ENCODE results near the gene GAP43. TPM values are rescaled to one million over a fixed set of nuclear protein-coding genes. Genes with fewer than 3 reads are reported as not detected.
"Not testable (repeated sequence)": the region's sequence is repeated elsewhere in the genome, so short reads cannot be mapped to it uniquely, and the experiment has no call there.

Gene GAP43
- polyA plus RNA-seq, 1 donor, result 0.68 TPM

DNA sequence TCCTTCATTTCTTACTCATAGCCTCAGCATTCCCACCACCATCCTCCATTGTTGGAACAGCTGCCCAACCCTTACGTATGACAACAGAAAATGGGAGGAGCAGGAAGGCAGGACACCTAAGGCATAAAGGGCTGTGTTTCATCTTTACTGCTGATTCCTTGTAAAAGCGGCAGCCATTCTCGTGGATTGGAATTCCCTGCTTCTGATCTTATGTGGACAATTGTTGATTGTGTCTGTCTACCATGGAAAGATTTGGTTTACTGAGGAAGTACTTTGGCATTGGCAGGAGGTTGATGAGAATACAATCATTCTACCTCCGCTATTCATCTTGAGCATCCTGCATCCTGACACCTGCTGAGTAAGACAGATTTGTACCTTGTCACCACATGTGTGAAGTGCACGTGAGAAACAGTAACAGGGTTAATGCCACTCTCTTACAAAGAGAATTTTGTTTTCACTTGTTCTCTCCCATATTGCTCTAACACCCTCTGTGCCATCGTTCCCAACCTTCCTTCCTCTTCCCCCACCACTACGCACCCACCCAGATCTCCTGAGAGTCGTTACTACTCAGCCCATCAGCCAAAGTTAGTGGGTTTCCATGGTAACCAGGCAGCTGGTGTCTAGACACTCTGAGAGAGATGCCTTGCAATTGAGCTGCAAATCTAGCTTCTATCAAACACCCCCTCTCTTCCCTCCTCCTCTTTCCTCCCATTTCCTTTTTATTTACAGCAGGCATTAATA, 75.7 kb downstream of the GAP43 start:
- no peak for DNase-seq

DNA sequence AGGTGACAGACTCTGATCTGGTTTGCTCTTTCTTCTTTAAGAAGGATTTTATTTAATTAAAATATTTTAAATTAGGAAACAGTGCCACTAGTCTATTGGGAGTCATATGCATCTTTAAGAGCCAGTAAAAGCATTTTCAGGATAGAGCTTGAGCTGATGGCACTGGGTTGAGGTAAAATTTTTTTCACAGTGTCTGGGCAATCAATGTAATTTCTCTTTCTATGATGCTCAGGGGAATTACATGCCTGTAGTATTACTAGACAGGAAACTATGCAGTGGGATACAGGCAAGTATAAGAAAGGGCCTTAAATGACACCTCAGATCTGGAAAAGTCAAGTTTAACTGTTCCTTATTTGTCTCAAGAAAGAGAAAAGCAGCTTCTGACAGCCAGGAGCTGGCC, 76.4 kb downstream of the GAP43 start:
- no peak for DNase-seq

DNA sequence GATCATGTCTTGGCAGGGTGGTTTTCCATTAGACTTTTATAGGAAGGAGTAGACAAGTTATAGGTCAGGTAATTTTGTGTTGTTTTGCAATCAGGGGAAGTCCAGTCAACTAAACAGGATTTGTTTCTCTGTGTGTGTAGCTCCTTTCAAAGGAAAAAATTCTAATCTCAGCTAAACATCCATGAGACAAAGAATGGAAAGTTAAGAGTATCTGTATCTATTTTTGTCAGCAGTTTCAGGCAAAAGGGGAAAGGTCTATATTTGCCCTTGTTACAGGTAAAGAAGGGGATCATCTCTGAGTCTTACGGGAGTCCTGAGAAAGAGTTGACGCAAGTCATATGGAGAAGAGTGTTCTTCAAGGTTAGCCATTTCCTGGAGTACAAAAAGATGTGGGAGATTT, 79.3 kb downstream of the GAP43 start:
- DNase-seq, result no peak

DNA sequence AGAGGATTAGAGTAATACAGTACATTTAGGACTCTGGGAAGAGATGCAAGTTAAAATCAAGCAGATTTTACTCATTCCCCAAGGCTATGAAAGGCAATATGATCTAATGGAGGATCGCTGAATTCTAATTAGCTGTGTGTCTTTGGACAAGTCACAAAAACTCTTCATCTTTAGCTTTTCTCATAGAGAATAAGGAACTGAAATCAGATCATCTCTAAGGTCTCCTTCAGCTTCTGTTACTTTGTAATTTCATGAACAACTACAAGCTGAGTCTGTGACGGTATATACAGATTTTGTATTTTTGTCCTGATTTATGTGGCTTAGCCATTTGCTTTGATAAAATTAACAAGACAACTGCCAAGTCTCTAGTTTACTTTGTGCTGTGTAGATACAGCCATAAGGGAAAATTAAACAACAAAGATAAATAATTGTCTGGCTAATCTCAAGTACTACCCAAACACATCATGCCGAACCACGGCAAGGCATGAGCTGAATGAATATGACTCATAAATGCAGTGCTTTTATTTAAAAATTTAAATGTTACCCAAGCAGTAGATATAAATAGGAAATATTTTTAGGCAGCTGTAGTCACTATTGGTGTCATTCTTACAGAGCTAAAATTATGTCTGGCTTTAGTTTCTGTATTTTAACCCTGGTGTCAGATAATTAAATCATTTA, 81.5 kb downstream of the GAP43 start:
- no peak for DNase-seq

DNA sequence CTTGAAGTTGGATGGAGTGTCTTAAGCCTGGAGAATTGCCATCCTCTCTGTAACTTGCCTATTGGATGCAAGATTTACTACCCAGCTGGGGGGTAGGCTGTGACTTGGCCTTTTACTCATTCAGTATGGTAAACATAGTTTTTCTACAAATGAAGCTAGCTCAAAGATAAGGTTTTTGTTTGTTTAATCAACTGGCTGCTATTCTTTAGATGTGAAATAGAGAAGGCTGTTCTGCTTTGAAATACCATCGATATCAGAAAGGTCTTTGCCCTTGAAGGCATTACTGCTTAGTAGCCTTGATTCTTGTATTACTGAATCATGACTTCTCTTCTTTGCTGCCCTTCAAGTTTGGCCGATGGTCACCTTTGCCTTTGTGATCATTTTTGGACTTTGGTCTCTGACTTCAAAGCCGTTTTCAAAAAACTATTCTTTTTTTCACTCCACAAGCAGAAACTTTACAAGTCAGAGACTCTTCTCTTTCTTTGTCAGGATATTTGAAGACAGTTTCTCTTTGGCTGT, 83.1 kb downstream of the GAP43 start:
- DNase-seq, result no peak

DNA sequence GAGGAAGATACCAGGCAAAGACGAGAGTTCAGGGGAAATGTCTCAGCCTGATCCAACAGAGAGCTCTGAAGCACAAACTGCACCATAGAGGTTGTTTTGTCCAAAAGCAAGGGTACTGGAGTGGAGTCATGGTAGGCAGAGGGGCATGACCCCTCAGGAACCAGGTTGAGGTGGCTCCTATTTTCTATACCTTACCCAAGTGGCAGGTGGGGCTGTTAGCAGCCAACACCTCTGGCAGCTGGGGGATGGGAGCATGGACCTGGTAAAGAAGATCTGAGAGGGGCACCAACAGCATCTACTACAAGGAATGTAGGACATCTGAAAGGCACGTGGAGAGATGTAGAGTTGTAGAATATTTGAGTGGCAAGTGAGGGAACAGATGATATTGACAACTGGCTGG, 85.2 kb downstream of the GAP43 start:
- DNase-seq, result no peak

DNA sequence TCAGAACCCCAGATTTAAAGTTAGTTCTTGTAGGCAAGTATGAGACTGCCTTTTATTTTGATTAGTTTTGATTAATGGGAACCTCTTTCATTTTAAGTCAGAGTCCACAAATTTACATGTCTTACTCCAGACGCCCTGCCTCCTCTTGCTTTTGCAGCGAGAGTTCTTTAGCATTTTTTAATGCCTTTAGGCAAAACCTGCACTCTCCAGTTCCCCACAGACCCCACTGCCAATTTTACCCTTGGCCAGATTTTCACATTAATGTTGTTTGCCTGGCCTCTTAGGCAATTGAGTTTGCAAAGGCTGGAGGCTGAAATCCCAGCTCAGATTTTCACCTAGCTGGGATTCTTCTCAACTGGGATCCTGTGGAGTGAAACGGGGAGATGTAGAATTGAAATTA, 85.8 kb downstream of the GAP43 start:
- no peak for DNase-seq

DNA sequence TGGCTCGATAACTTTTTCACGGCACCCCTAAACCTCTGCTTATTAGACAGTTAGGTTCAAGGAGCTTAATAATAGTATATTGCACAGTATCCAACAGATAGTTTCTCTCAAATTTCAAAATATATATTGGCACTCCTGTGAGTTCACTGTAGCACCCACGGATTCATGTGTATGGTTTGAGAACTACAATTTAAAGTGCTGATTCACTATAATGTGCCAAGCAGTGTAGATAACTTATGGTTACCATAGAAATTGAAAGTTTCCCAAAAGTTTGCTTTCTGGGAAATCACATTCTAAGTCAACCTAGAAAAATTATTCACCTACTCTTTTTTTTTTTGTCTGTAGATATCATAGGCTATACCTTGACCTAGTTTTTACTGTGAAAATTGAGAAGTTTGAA, 86.6 kb downstream of the GAP43 start:
- no peak for DNase-seq

DNA sequence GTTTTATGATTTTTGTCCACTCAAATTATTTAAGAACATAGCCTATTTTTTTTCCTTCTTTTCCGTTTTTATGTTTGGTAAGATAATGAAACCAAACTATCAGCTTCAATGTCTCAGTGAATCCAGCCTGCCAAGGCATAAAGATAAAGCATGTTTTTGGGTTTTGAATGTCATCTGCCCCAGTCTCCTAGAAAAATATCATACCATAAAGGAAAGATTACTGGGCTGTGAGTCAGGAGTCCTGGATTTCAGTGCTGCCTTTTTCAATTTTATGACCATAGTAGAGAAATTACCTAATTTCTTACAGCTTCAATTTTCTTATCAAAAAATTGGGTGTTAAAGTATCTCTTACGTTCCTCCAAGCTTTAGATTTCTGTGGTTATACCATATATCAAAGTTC, 87.5 kb downstream of the GAP43 start:
- no peak for DNase-seq

DNA sequence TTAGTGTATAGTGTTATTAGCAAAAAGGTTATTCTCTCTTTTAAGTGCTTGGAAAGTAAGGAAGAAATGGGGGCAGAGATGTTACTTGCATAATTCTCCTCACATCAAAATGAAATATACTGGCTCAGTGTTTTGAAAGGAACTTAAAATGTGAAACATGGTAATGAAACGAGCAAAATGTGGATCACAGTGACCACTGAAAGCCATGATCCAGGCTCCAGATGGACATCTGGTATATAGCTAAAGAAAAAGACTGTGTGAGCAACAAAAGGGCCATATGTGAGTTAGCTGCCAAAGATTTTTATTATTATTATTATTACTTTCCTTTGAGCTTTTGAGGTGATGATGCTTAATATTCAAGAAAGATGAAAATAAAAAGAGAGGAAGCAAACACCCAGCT, 89.6 kb downstream of the GAP43 start:
- no peak for DNase-seq

DNA sequence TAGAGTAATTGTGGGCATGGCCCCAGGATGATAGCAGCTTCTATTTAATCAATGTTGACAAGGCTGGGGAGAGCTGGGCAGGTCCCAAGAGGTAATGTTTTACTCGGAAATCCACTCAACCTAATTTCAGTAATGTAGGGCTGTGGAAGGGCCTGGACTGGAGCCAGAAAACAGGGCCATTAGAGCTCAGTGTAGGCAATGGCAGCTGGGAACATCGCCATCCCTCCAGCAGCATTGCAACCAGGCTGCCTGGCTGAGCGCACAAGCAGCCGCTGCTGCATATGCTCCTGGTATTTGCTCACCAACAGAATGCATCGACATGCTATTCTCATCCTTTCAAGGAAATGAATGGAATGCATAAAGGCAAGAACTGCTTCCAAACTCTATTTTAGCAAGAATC, 90.0 kb downstream of the GAP43 start:
- DNase-seq, result peak; percentile 27

DNA sequence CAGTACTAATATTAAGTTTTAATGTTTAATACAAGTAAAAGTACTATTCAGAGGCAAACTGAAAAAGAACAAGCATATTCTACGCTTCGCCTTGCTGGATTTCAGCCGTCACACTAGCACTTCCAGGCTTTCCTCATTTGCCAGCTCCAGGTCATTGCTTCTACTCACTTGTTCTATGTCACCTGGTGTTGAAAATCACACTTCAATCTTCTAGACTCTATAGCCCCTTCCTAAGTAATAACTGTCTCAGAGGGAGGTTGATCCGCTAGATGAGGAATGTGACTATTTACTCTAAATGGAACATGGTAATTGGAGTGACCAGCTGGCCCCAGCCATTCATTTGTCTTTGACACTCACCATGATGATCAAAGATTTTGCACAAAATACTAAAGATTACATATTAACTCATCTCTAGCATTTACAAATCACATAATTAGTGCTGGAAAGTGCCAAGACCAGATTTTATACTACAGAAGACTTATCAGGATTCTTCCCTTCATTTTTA, 92.0 kb downstream of the GAP43 start:
- DNase-seq, result no peak

DNA sequence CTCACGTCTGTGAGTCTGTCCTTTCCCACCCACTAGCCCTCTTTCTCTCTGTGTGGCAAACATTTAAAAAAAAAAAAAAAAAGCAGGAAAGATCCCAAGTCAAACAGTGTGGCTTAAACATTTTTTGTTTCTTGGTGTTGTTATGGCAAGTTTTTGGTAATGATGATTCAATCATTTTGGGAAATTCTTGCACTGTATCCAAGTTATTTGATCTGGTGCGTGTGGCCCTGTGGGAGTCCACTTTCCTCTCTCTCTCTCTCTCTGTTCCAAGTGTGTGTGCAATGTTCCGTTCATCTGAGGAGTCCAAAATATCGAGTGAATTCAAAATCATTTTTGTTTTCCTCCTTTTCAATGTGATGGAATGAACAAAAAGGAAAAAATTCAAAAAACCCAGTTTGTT, 97.7 kb downstream of the GAP43 start:
- DNase-seq, result no peak

DNA sequence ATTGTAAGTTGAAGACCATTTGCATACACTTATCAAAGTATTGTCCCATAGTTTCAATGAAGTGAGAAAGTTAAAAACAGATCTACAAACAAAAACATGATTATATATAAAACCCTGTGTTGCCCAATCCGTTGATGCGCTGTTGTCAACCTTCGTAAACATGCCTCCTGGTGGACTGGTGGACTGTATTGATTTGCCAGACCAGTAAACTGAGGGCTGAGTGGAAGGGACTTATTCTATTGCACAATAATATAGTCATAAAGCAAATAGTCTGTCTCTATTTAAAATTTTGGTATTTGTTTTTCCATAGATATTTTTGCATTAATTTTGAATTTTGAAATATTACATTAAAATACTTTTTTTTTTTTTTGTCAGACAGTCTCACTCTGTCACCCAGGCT, 102.5 kb downstream of the GAP43 start:
- no peak for DNase-seq

DNA sequence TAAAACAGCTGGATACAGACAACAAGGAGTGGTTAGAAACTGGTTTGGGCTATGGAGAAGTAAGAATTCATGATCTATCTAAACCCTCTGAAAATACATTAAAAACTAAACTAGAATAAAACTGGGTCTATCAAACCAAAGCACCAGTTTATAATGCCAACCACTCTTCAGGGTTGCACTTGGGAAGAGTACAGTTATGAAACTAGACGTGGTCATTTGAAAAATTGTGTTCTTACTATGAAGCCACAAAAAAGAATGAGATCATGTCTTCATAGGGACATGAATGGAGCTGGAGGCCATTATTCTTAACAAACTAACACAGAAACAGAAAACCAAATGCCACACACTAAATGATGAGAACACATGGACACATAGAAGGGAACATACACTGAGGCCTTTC, 103.8 kb downstream of the GAP43 start:
- no peak for DNase-seq

DNA sequence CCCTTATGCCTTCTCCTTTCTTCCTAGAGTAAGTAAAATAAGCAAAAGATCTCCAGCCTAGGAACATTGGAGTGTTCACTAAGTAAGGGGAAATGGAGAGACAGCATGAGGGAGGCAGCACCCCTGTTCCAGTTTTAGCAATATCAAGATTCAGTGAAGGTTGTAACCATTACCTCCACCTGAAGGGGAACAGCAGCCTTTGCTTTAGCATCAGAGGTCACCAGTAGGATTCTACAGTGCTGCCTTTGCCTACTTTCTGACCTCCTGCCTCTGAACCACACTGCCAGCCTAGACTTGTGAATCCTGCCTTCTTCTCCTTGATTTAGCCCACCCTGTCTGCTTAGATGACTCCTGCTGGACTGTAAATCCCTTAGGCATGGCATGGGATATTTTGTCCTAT, 104.7 kb downstream of the GAP43 start:
- no peak for DNase-seq

DNA sequence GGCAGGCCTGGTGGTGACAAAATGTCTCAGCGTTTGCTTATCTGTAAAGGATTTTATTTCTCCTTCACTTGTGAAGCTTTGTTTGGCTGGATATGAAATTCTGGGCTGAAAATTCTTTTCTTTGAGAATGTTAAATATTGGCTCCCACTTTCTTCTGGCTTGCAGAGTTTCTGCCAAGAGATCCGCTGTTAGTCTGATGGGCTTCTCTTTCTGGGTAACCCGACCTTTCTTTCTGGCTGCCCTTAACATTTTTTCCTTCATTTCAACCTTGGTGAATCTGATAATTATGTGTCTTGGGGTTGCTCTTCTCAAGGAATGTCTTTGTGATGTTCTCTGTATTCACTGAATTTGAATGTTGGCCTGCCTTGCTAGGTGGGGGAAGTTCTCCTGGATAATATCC, 113.0 kb downstream of the GAP43 start:
- not testable (repeated sequence) for DNase-seq

DNA sequence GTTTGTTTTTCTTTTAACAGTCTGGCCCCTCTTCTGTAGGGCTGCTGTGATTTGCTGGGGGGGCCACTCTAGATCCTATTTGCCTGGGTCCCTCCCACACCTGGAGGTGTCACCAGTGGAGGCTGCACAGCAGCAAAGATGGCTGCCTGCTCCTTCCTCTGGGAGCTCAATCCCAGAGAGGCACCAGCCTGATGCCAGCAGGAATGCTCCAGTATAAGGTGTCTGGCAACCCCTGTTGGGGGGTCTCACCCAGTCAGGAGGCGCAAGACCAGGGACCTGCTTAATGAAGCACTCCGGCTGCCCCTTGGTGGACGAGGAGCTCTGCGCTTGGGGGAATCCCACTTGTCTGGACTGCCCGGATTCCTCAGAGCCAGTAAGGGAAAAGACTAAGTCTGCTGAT, 118.3 kb downstream of the GAP43 start:
- no peak for DNase-seq

DNA sequence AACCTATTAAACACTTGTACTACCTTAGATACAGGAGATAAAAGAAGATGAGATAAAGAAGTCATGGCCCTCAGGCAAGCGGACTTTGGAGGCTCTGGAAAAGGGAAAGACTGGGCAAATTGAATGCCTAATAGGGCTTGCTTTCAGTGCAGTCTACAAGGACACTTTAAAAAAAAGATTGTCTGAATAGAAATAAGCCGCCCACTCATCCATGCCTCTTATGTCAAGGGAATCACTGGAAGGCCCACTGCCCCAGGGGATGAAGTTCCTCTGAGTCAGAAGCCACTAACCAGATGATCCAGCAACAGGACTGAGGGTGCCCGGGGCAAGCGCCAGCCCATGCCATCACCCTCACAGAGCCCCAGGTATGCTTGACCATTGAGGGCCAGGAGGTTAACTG, 121.2 kb downstream of the GAP43 start:
- DNase-seq, result not testable (repeated sequence)

DNA sequence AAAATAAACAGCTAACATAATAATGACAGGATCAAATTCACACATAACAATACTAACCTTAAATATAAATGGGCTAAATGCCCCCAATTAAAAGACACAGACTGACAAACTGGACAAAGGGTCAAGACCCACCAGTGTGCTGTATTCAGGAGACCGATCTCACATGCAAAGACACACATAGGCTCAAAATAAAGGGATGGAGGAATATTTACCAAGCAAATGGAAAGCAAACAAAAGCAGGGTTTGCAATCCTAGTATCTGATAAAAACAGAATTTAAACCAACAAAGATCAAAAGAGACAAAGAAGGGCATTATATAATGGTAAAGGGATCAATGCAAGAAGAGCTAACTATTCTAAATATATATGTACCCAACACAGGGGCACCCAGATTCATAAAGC, 129.7 kb downstream of the GAP43 start:
- DNase-seq, result not testable (repeated sequence)

DNA sequence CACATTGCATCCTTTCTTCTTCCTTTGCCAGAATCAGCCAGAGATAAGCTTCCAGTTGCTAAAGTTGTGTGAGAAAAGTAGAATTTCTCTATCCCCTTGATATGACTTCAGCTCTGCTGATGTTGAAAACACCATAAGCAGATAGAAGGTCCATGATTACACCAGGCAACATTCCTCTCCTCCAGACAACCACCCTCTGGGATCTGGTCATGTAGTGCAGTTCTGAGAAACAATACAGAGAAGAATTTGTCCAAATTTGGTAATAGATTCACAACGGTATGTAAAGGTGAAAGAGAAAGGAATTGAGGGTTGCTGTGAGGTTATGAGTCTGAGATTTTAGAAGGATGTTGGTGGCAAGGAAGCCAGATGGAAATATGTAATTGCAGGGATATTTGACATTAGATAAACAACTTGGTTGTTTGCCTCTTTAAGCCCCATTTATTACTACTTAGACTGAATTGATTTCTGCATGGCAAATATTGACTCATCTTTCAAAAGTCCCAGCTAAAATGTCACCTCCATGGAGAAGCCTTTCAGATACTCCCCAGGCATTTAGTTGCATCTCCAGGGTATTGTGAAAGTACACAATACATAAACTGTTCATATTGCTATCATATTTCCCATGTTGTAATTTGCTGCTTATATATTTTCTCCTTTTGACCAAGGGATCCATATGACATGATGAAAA, 134.9 kb downstream of the GAP43 start:
- no peak for DNase-seq

DNA sequence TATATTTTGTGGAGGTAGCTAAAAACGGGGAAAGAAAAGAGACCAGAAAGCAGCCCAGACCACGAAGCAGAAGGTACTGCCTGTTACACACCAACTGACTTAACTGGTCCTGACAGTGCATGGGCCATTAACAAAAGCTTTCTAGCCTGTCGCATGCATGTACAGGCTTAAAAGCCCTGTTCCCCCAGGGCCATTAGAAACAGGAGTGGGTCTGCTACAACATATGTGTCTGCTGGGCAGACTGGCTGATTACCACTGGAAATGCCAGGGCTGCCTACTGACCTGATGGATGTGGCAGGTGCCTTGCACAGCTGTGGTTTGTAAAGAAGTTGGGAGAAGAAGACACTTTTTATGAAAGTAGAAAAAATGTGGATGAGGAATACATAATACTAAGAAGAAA, 137.4 kb downstream of the GAP43 start:
- no peak for DNase-seq

DNA sequence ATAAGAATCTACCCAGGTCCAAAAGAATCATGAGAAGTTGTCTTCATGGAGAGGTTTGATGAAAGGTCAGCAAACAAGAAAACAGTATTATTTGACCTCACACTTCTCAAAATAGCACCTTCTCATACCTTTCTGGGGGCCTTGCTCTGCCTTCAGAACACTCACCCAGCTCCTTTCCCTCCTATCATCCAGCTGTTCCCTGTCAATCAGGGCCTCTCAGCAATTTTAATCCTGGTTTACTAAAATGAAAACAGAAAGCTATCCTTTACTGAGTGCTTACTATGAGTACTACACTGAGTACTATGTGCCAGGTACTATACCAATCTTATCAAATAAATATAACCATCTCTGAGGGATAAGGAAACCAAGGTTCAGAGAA, 138.6 kb downstream of the GAP43 start:
- no peak for DNase-seq
